HFFc6 (cell line): ENCODE measurements around the gene FCHSD2. TPM values are rescaled to one million over a fixed set of nuclear protein-coding genes. Genes with fewer than 3 reads are reported as not detected.

Experiments used
- DNase-seq: peaks from one replicate; pipeline ENCODE4 v3.0.0-alpha.2; 2018
- H3K27ac Mint-ChIP-seq: 2 replicates; pipeline ENCODE4 v1.8.0; 2020; ENCODE audit warnings: mild to moderate bottlenecking, mixed read lengths
- H3K27me3 Mint-ChIP-seq: 2 replicates; pipeline ENCODE4 v1.8.0; 2021; ENCODE audit warnings: mild to moderate bottlenecking, moderate library complexity, mixed read lengths; ENCODE audit not compliant: insufficient read depth
- H3K36me3 Mint-ChIP-seq: 2 replicates; pipeline ENCODE4 v1.8.0; 2021; ENCODE audit warnings: low read depth, mixed read lengths
- H3K4me1 Mint-ChIP-seq: 2 replicates; pipeline ENCODE4 v1.8.0; 2020; ENCODE audit warnings: low read depth, mixed read lengths
- H3K4me3 Mint-ChIP-seq: 2 replicates; pipeline ENCODE4 v1.8.0; 2020; ENCODE audit warnings: mild to moderate bottlenecking, moderate library complexity, mixed read lengths
- H3K9me3 Mint-ChIP-seq: 2 replicates; pipeline ENCODE4 v1.8.0; 2020; ENCODE audit warnings: mild to moderate bottlenecking, mixed read lengths
- total RNA-seq, 6 experiments: library from RNA; stranded (reverse); fragmentation: NEBNext Ultra II Directional; extraction: Animal tissue kit (Norgen Biotek cat#: 25700); gene quantifications; 2 replicates in 1 of 6; 3 replicates in 5 of 6; pipeline ENCODE4 v1.2.3, GENCODE V29; 2021
- TF ChIP-seq, protein P1 (sequence below): fragments of 200-600 bp; sonication (generic); IDR thresholded peaks from 2 replicates; pipeline ENCODE4 v1.5.0; 2021; ENCODE audit warnings: antibody characterized with exemption, mild to moderate bottlenecking

FCHSD2 gene
- total RNA-seq, 6 experiments from 2014 or later: 58.9 to 68.2 (median 65.0) TPM

DNA sequence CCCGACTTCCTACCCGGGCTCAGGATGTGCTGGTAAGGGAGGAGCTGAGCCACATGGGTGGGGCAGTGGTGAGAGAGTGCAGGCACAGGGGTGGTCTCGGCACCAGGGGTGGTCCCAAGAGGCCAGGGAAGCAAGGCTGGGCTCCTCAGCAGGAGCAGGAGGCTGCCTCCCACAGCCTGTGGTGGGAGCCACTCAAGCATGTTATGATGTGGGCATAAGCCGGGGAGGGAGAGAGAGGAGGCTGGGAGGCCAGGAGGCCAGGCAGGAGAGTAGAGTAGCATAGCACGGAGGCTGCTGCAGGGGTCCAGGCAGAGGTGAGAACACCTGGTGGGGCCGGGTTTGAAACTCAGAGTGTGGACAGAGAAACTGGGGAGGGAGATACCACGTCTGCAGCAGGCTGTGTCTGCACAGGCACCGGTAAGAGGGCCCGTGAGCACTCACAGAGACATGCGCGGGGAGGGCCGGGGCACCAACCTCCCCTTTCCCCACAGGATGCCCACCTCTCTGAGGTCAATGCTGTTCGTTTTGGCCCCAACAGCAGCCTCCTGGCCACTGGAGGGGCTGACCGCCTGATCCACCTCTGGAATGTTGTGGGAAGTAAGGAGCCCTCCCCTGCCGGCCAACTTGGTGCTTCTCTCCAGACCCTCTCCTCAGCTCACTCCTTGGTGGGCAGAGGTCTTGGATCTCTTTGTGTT, 317.2 kb downstream of the FCHSD2 start:
- Mint-ChIP-seq H3K9me3 (no peaks in the 10 kb centered on the region), H3K4me3 (no peak overlapping the region), H3K4me1 (peaks cover 19% of the 10 kb centered on the region), H3K36me3 (no peaks in the 10 kb centered on the region; the same call in 1 of the 2 replicates), H3K27me3 (peaks cover 25% of the 10 kb centered on the region), H3K27ac (peak overlapping the region; percentile 44; the same call in 1 of the 2 replicates)
- TF ChIP-seq, protein P1, sequence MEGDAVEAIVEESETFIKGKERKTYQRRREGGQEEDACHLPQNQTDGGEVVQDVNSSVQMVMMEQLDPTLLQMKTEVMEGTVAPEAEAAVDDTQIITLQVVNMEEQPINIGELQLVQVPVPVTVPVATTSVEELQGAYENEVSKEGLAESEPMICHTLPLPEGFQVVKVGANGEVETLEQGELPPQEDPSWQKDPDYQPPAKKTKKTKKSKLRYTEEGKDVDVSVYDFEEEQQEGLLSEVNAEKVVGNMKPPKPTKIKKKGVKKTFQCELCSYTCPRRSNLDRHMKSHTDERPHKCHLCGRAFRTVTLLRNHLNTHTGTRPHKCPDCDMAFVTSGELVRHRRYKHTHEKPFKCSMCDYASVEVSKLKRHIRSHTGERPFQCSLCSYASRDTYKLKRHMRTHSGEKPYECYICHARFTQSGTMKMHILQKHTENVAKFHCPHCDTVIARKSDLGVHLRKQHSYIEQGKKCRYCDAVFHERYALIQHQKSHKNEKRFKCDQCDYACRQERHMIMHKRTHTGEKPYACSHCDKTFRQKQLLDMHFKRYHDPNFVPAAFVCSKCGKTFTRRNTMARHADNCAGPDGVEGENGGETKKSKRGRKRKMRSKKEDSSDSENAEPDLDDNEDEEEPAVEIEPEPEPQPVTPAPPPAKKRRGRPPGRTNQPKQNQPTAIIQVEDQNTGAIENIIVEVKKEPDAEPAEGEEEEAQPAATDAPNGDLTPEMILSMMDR: no peak
- no peak for DNase-seq

DNA sequence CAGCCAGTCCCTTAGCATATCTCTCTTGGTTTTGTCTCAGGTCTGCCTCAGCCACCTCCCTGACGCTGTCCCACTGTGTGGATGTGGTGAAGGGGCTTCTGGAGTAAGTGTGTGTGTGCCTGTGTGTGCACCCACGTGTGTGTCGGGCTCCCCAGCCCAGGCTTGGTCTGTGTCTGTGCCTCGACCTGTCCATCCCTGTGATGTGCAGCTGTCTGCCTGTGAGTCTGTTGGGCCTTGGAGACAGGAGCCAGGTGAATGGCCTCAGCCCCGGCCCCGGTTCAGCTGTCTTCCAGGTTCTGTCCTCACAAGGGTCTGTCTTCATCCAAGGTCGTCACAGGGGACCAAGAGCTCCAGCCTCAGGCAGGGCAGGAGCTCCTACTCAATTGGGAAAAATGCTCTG, 318.1 kb downstream of the FCHSD2 start:
- Mint-ChIP-seq H3K4me3 (no peak overlapping the region), H3K27ac (0 out of 2 replicates have a peak overlapping the region, but pooled peaks have one; percentile 25), H3K36me3 (peaks cover 4% of the 10 kb centered on the region; the same call in 1 of the 2 replicates), H3K4me1 (peaks cover 26% of the 10 kb centered on the region), H3K27me3 (peaks cover 25% of the 10 kb centered on the region), H3K9me3 (no peaks in the 10 kb centered on the region)
- no peak for DNase-seq
- TF ChIP-seq, protein P1: no peak

DNA sequence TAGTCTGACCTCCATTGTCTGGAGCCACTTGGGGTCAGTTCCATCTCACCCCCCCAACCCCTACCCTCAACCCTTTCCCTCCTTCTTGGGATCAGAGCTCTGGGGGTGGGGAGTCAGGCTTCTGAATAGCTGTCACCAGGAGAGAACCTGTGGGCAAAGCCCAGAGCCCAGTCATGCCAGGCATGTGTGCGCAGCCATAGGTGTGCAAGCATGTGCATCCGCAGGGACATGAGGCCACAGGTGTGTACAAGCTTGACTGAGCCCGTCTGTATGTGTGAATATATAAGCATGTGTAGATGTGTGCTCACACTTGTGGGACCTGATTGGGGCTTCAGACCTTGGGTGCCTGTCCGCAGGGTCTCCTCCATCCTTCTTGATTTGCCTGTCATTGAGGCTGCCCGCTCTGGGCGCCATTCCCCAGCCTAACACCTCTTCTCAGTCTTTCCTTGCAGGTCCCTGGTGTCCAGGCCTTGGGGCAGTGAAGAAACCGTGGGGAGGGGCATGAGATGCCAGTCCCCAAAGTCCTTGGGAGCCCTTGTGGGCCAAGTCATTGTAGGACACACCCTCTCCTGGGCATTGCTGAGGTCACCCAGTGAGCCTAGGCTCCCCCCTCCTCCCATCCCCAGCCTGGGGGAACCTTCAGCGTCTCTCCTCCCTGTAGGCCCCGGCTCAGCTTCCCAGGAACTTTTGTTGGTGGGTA, 318.9 kb downstream of the FCHSD2 start:
- Mint-ChIP-seq H3K27ac (no peak overlapping the region), H3K4me3 (no peak overlapping the region), H3K27me3 (peaks cover 25% of the 10 kb centered on the region), H3K36me3 (peaks cover 9% of the 10 kb centered on the region), H3K4me1 (peaks cover 30% of the 10 kb centered on the region), H3K9me3 (no peaks in the 10 kb centered on the region)
- TF ChIP-seq, protein P1: no peak
- DNase-seq: no peak

DNA sequence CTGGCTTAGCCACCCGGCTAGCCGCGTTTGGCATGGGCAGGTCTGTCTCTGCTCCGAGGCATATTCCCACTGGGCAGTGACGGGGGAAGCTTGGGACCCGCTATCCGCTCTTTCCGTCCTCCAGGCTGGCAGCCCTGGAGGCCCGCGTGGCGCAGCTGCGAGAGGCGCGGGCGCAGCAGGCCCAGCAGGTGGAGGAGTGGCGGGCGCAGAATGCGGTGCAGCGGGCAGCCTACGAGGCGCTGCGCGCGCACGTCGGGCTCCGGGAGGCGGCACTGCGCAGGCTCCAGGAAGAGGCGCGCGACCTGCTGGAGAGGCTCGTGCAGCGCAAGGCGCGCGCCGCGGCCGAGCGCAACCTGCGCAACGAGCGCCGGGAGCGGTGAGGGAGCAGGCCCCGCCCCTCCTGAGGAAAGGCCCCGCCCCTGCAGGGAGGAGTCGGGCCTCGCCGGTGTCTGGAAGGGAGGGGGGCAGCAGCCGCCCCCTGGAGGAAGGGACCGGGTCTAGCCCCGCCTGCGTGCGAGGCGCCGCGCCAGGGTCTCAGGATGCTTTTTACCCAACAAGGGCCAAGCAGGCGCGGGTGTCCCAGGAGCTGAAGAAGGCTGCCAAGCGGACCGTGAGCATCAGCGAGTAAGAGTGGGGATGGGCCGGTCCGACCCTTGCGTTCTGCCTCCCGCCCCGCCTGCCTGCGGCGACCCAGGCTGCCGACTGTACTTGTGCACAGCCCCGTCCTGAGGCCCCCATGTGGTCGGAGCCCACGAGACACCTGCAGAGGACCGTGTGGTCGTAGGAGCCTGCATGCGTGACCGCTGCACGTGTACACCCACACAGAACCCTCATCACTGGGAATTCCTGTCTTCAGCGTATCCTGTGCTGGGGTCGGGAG, 320.0 kb downstream of the FCHSD2 start:
- Mint-ChIP-seq H3K36me3 (peaks cover 19% of the 10 kb centered on the region), H3K4me1 (peaks cover 36% of the 10 kb centered on the region), H3K27me3 (peaks cover 23% of the 10 kb centered on the region), H3K27ac (no peak overlapping the region), H3K4me3 (peak overlapping the region; percentile 47; the same call in 1 of the 2 replicates), H3K9me3 (no peaks in the 10 kb centered on the region)
- TF ChIP-seq, protein P1: peak; percentile 71
- DNase-seq: peak; percentile 74

DNA sequence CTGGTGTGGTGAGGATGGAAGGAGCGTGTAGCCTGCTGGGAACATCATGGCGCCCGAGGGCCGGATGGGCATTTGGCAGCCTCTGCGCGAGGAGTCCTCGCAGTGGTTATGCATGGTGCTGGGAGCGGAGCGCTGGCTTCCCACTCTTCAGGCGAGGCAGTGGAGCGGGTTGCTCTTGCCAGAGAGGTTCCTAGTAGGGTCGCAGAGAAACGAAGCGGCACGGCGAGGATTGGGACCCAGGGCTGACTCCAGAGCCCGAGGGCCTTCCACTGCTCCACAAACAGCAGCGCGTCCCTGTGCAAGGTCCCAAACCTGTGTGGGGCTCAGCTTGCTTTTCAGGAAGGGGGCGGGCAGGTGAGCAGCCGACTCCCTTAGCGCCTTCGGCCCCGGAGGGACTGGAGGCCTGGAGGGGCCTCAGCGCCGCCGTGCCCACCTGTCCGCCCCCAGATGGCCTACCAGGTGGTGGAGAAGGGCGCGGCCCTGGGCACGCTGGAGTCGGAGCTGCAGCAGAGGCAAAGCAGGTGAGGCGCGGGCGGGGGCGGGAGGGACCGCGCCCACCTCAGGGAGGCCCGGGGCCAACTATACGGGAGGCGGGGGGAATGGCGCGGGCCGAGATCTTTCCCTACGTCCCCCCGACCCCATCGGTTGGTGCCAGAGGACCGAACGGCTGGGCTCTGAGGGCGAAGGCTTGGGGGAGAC, 320.7 kb downstream of the FCHSD2 start:
- Mint-ChIP-seq H3K9me3 (no peaks in the 10 kb centered on the region), H3K27me3 (peaks cover 22% of the 10 kb centered on the region), H3K4me1 (peaks cover 43% of the 10 kb centered on the region), H3K36me3 (peaks cover 19% of the 10 kb centered on the region), H3K27ac (no peak overlapping the region), H3K4me3 (peak overlapping the region; percentile 49; the same call in 1 of the 2 replicates)
- DNase-seq: no peak
- TF ChIP-seq, protein P1: no peak
